Adrenal gland (tissue), 12 donors: ENCODE data around the gene RASGEF1C. TPM values are rescaled to one million over a fixed set of nuclear protein-coding genes. Genes with fewer than 3 reads are reported as not detected.

Source experiments
- DNase-seq, 7 donors: peaks; one replicate each; pipeline ENCODE4 v3.0.0-alpha.2; 2019 to 2020
- H3K27ac ChIP-seq, 5 donors: fragments of 200-600 bp; sonication (generic) in 4 of 5; 1 replicate in 3 of 5; 2 replicates in 2 of 5; pipeline versions ENCODE4 v1.5.1 to v1.8.0; 2016 to 2020; ENCODE audit warnings: mild to moderate bottlenecking in 1 of 5
- H3K27me3 ChIP-seq: fragments of 200-600 bp; 2 replicates; pipeline ENCODE4 v1.8.0; 2021
- H3K36me3 ChIP-seq, 2 donors: fragments of 200-600 bp; replicated peaks in 1 of 2; 1 replicate in 1 of 2; 2 replicates in 1 of 2; pipeline versions ENCODE4 v1.5.1 to v1.8.0; 2018 to 2022
- H3K4me1 ChIP-seq, 2 donors: fragments of 200-600 bp; replicated peaks in 1 of 2; 1 replicate in 1 of 2; 2 replicates in 1 of 2; pipeline versions ENCODE4 v1.5.1 to v1.8.0; 2018 to 2021
- H3K4me3 ChIP-seq, 4 donors: fragments of 200-600 bp; sonication (generic) in 3 of 4; one replicate each; pipeline ENCODE4 v1.5.1; 2016 to 2018
- H3K9me3 ChIP-seq, 3 donors: fragments of 200-600 bp; sonication (generic) in 1 of 3; replicated peaks in 1 of 3; 1 replicate in 2 of 3; 2 replicates in 1 of 3; pipeline versions ENCODE4 v1.5.1 to v1.8.0; 2016 to 2021
- CTCF ChIP-seq, 6 experiments: fragments of 450-650 bp in 4 of 6; fragments of 200-600 bp in 2 of 6; sonication (generic) in 1 of 6; IDR thresholded peaks; 1 replicate in 5 of 6; 2 replicates in 1 of 6; pipeline versions ENCODE4 v1.5.1 to v1.8.0; 2016 to 2021; ENCODE audit warnings: antibody characterized with exemption in 6 of 6, mild to moderate bottlenecking in 2 of 6, moderate library complexity in 1 of 6
- POLR2A ChIP-seq, 2 donors: fragments of 450-650 bp; IDR thresholded peaks; one replicate each; pipeline ENCODE4 v1.6.1; 2017; ENCODE audit warnings: antibody characterized with exemption in 2 of 2, mild to moderate bottlenecking in 2 of 2, moderate library complexity in 1 of 2
- WGBS, 4 donors: extraction: QIAGEN DNeasy Blood & Tissue Kit in 2 of 4; methylation state at CpG; one replicate each; pipeline versions ENCODE4 v1.1.5 to v1.1.7; 2013 to 2017; 5-methylcytosine and 5-hydroxymethylcytosine counted together
- intact Hi-C, 2 donors: fragments of 100-400 bp; cut with DNase I; formaldehyde crosslinking; loops; one replicate each; pipeline versions ENCODE4 v1.14.1 to v1.15.0; 2022 to 2023
- polyA plus RNA-seq, 3 donors: library from polyadenylated mRNA; stranded (reverse); fragments of 200-250 nt in 2 of 3; fragments of 350-450 nt in 1 of 3; fragmentation: Illumina TruSeq in 1 of 3; extraction: RNeasy Lipid Tissue Mini Kit (QIAGEN cat#74804) in 1 of 3; gene quantifications; one replicate each; pipeline ENCODE4 v1.2.3, GENCODE V29; 2013 to 2014
- total RNA-seq, 9 donors: library from RNA; depleted of rRNA in 4 of 9; stranded (reverse); fragments of >200 nt in 4 of 9; fragments of 120-200 nt in 1 of 9; fragmentation: NEBNext Ultra II Directional in 1 of 9; extraction: Animal tissue kit (Norgen Biotek cat#: 25700) in 1 of 9; gene quantifications; one replicate each; pipeline versions ENCODE4 v1.1.0 to v1.2.4, GENCODE V29; 2013 to 2023
- donor health status: healthy with polysubstance abuse.
- donor health status: Bipolar disorder and iron deficiency.
- donor health status: DM: yes; HTN: yes; CAD: no.
- donor health status: DM: no; HTN: no; CAD: no.
- donor health status: DM: no; HTN: no; CAD: no.
- donor health status: DM: yes; HTN: yes; CAD: no.

Gene RASGEF1C
- total and polyA plus RNA-seq, 12 donors: 0.15 to 1.9 (median 0.74) TPM; not detected in 6

GRCh38 chr5:180133971-180134508 lies 75.0 kb downstream of the RASGEF1C start:
- intact Hi-C loops: loop anchor here in 1 of 2 donors (10.0 kb wide), 1 partner anchor 181 kb away; no protein-coding TSS in a partner anchor
- Histone ChIP-seq H3K4me3 (no peak overlapping the region), H3K36me3 (no peaks in the 10 kb centered on the region), H3K4me1 (no peaks in the 10 kb centered on the region), H3K27me3 (no peaks in the 10 kb centered on the region), H3K27ac (no peak overlapping the region), H3K9me3 (no peaks in the 10 kb centered on the region)
- 84 to 92% (median 91%) methylated on average over 5 to 9 of the region's 9 CpGs for WGBS, 4 donors
- DNase-seq: peak in 1 of 7 donors; percentile 17
- no peak for TF ChIP-seq POLR2A (IDR thresholded peaks at IDR 0.05)
- TF ChIP-seq CTCF (IDR thresholded peaks at IDR 0.05): no peak

- Histone ChIP-seq H3K9me3 (no peaks in the 10 kb centered on the region), H3K27ac (no peak overlapping the region), H3K36me3 (no peaks in the 10 kb centered on the region), H3K27me3 (no peaks in the 10 kb centered on the region), H3K4me1 (no peaks in the 10 kb centered on the region), H3K4me3 (no peak overlapping the region)
- peak in 1 of 7 donors; percentile 7 for DNase-seq
- 84 to 90% (median 89%) methylated on average over 4 of the region's 4 CpGs for WGBS, 4 donors
- intact Hi-C loops: loop anchor here in 1 of 2 donors (10.0 kb wide), 1 partner anchor 181 kb away; no protein-coding TSS in a partner anchor
- TF ChIP-seq POLR2A (IDR thresholded peaks at IDR 0.05) (no peak), CTCF (IDR thresholded peaks at IDR 0.05) (no peak)
These were observed 75.5 kb downstream of the RASGEF1C start for GRCh38 chr5:180133551-180133950.

- no peak for TF ChIP-seq CTCF (IDR thresholded peaks at IDR 0.05)
- Histone ChIP-seq H3K9me3 (no peaks in the 10 kb centered on the region), H3K27me3 (no peaks in the 10 kb centered on the region), H3K36me3 (no peaks in the 10 kb centered on the region), H3K4me3 (no peak overlapping the region), H3K4me1 (no peaks in the 10 kb centered on the region), H3K27ac (no peak overlapping the region)
- intact Hi-C loops: loop anchor here in 1 of 2 donors (10.0 kb wide), 1 partner anchor 182 kb away; no protein-coding TSS in a partner anchor
- 75 to 100% (median 84%) methylated on average over 4 to 9 of the region's 9 CpGs for WGBS, 4 donors
- no peak for DNase-seq
These were observed 76.0 kb downstream of the RASGEF1C start for GRCh38 chr5:180133060-180133459.

- 79 to 84% (median 80%) methylated on average over 25 to 26 of the region's 26 CpGs for WGBS, 4 donors
- peak in 1 of 7 donors; percentile 39 for DNase-seq
- Histone ChIP-seq H3K4me1 (no peaks in the 10 kb centered on the region), H3K27me3 (peaks cover 13% of the 10 kb centered on the region), H3K9me3 (no peaks in the 10 kb centered on the region), H3K4me3 (no peak overlapping the region), H3K36me3 (no peaks in the 10 kb centered on the region), H3K27ac (no peak overlapping the region)
- intact Hi-C loops: loop anchor here in 1 of 2 donors (10.0 kb wide), 1 partner anchor 184 kb away; no protein-coding TSS in a partner anchor
- no peak for TF ChIP-seq CTCF (IDR thresholded peaks at IDR 0.05)
- TF ChIP-seq POLR2A (IDR thresholded peaks at IDR 0.05): no peak
These were observed 77.9 kb downstream of the RASGEF1C start for GRCh38 chr5:180130876-180131740.
